A673 (cell line): ENCODE measurements around the gene BLVRA. TPM values are rescaled to one million over a fixed set of nuclear protein-coding genes. Genes with fewer than 3 reads are reported as not detected.
A peak's percentile ranks its signal among the peaks of the same experiment; 100 is the strongest.

Experiments used
- BruUV-seq: library from RNA; stranded (reverse); fragments of 400-500 nt; replicated peaks from 2 replicates; lab custom pipeline; 2021; lab: Mats Ljungman, UMichigan
- CTCF ChIA-PET: fragments of 300-600 bp; sonication (Branson Sonifier 250); formaldehyde crosslinking; loops from one replicate; lab custom pipeline; 2022; ENCODE audit warnings: antibody characterized with exemption; lab: Charles Lee
- POLR2A ChIA-PET: fragments of 300-600 bp; sonication (Branson Sonifier 250); formaldehyde crosslinking; loops from one replicate; lab custom pipeline; 2022; ENCODE audit warnings: antibody characterized with exemption; ENCODE audit not compliant: low non-redundant PET; lab: Charles Lee
- DNase-seq: peaks from one replicate; pipeline ENCODE4 v3.0.0-alpha.2; 2015; ENCODE audit warnings: low spot score
- H3K27ac ChIP-seq: fragments of 200-600 bp; sonication (generic); 2 replicates; pipeline ENCODE4 v1.5.1; 2016; ENCODE audit warnings: mixed run types, low read depth, mild to moderate bottlenecking, mixed read lengths, antibody characterized with exemption, low read length; ENCODE audit not compliant: poor library complexity, severe bottlenecking
- H3K27me3 ChIP-seq: fragments of 200-600 bp; sonication (generic); replicated peaks from 2 replicates; pipeline ENCODE4 v1.6.1; 2017; ENCODE audit warnings: mixed run types, low read depth, mild to moderate bottlenecking, mixed read lengths, antibody characterized with exemption, low read length; ENCODE audit not compliant: insufficient read depth, poor library complexity
- H3K36me3 ChIP-seq: fragments of 200-600 bp; sonication (generic); 2 replicates; pipeline ENCODE4 v1.6.1; 2016; ENCODE audit warnings: mixed run types, mild to moderate bottlenecking, mixed read lengths, antibody characterized with exemption, low read length; ENCODE audit not compliant: insufficient read depth, poor library complexity, severe bottlenecking
- H3K4me1 ChIP-seq: fragments of 200-600 bp; sonication (generic); 2 replicates; pipeline ENCODE4 v1.6.1; 2017; ENCODE audit warnings: mixed run types, mild to moderate bottlenecking, mixed read lengths, antibody characterized with exemption, low read length; ENCODE audit not compliant: insufficient read depth, poor library complexity, severe bottlenecking
- H3K4me3 ChIP-seq: fragments of 200-600 bp; sonication (generic); 2 replicates; pipeline ENCODE4 v1.5.1; 2016; ENCODE audit warnings: low read depth, mixed run types, mild to moderate bottlenecking, mixed read lengths, low read length; ENCODE audit not compliant: poor library complexity, severe bottlenecking
- H3K9me3 ChIP-seq: fragments of 200-600 bp; sonication (generic); 2 replicates; pipeline ENCODE4 v1.6.1; 2016; ENCODE audit warnings: mixed run types, low read depth, mild to moderate bottlenecking, mixed read lengths, antibody characterized with exemption, low read length; ENCODE audit not compliant: poor library complexity, severe bottlenecking
- EZH2 ChIP-seq: fragments of 200-600 bp; sonication (generic); IDR thresholded peaks from 2 replicates; pipeline ENCODE4 v1.6.1; 2017; ENCODE audit warnings: borderline replicate concordance, low read depth, mild to moderate bottlenecking, mixed read lengths, antibody characterized with exemption, low read length; ENCODE audit not compliant: poor library complexity, severe bottlenecking
- intact Hi-C: fragments of 100-400 bp; cut with micrococcal nuclease; formaldehyde crosslinking; loops from one replicate; pipeline ENCODE4 v1.10.0; 2022; ENCODE audit not compliant: unreplicated experiment
- total RNA-seq: library from RNA; stranded (reverse); gene quantifications from 2 replicates; pipeline ENCODE4 v1.2.3, GENCODE V29; 2021
- TF ChIP-seq, protein P1 (sequence below): fragments of 300-800, 200-600 bp; sonication (generic); conservative IDR thresholded peaks from 2 replicates; pipeline ENCODE4 v1.5.1; 2017; ENCODE audit warnings: low read depth, mild to moderate bottlenecking, antibody characterized with exemption, low read length, moderate library complexity, mixed read lengths

BLVRA gene
- total RNA-seq, 1 experiment from 2014 or later, result 20.6 TPM

DNA sequence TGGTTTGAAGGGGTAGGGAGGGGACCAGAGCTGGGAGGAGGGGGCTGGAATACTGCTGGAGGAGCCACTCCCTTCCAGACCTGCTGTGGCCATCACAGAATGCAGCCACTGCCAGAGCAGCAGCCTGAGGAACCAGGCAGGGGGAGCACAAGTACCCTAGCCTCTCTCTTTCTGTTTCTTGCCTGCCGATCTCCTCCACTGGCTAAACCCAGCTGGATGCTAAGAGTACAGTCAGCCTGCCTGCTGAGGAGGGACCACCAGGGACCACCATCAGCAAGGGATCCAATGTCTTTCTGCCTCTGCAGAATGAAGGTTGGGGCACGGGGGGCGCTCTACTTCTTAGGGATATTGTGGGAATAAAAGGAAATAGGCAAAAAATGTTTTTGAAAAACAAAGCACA is 4.7 kb downstream of the BLVRA start:
- ChIA-PET CTCF (no interaction called here), POLR2A (no interaction called here)
- Histone ChIP-seq H3K4me1 (peaks cover 3% of the 10 kb centered on the region), H3K27me3 (no peaks in the 10 kb centered on the region), H3K27ac (no peak overlapping the region), H3K9me3 (no peaks in the 10 kb centered on the region), H3K36me3 (no peaks in the 10 kb centered on the region), H3K4me3 (no peak overlapping the region)
- TF ChIP-seq, protein P1, sequence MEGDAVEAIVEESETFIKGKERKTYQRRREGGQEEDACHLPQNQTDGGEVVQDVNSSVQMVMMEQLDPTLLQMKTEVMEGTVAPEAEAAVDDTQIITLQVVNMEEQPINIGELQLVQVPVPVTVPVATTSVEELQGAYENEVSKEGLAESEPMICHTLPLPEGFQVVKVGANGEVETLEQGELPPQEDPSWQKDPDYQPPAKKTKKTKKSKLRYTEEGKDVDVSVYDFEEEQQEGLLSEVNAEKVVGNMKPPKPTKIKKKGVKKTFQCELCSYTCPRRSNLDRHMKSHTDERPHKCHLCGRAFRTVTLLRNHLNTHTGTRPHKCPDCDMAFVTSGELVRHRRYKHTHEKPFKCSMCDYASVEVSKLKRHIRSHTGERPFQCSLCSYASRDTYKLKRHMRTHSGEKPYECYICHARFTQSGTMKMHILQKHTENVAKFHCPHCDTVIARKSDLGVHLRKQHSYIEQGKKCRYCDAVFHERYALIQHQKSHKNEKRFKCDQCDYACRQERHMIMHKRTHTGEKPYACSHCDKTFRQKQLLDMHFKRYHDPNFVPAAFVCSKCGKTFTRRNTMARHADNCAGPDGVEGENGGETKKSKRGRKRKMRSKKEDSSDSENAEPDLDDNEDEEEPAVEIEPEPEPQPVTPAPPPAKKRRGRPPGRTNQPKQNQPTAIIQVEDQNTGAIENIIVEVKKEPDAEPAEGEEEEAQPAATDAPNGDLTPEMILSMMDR, result no peak
- no peak for TF ChIP-seq EZH2
- intact Hi-C loops, result no loop called here
- BruUV-seq, result no TSS peak
- DNase-seq, result no peak

DNA sequence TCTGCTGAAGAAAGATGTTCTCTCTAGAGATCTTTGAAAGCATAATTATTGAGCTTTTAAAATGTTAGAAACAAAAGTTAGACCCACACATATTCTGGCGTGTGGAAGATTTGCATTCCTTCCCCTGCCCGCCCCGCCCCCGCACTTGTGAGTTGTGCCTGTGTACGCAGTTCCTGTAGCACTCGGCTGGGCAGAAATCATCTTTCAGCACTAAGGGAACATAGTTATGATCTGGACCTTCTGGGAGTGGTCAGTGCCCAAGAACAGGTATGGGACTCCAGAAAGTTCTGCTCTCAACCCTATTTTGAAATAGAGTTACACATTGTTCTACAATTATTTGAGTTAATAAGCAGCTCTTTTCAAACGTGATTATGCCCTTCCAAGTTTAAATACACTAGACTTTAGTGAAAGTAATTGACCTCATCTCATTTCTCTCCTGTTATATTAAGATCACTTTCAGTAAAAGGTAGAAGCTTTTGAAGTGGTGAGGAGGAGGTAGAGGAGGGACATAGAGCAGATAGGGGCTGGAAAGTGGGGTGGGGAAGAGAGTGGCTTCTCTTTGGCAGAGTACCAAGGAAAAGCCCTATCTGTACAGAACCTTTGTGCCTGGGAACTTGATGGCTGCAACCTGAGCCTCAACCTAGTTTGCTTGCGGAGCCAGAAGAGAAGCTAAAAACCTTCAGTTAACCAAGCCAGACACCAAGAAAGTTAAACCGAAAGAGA is 5.7 kb downstream of the BLVRA start:
- DNase-seq, result peak; percentile 29
- no TSS peak for BruUV-seq
- Histone ChIP-seq H3K27ac (no peak overlapping the region), H3K9me3 (no peaks in the 10 kb centered on the region), H3K27me3 (no peaks in the 10 kb centered on the region), H3K4me1 (peaks cover 3% of the 10 kb centered on the region), H3K36me3 (no peaks in the 10 kb centered on the region), H3K4me3 (no peak overlapping the region)
- ChIA-PET CTCF (interaction anchor here (0.6 kb wide), 1 partner anchor 16 kb away, joined by 3 read pairs; no protein-coding TSS in a partner anchor), POLR2A (no interaction called here)
- intact Hi-C loops, result no loop called here
- no peak for TF ChIP-seq EZH2
- TF ChIP-seq, protein P1, result no peak

DNA sequence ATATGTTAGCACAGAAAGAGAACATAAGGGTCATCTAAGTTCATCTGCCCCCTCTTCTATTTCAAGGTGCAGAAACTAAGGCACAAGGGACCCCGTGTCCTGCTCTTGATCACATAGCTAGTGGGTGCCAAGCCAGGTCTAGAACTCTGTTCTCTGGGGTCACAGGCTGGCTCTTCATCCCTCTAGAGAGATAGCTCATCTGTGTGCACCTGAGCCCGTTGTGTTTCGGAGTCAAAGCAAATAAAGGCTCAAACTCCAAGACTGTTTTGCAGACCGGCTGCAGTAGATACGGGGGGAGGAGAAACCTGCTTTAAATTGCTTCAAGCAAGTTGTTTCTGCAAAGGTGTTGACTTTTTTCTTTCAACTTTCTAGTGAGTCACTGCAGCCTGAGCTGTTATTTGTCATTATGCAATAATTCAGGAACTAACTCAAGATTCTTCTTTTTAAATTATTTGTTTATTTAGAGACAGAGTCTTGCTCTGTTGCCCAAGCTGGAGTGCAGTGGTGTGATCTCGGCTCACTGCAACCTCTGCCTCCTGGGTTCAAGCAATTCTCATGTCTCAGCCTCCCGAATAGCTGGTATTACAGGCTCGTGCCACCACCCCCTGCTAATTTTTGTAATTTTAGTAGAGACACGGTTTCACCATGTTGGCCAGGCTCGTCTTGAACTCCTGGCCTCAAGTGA is 6.5 kb downstream of the BLVRA start:
- no peaks in the 10 kb centered on the region for H3K36me3 ChIP-seq
- H3K4me3 ChIP-seq, result no peak overlapping the region
- no peak for TF ChIP-seq EZH2
- TF ChIP-seq, protein P1, result no peak
- no peak overlapping the region for H3K27ac ChIP-seq
- H3K27me3 ChIP-seq, result no peaks in the 10 kb centered on the region
- no peaks in the 10 kb centered on the region for H3K9me3 ChIP-seq
- ChIA-PET CTCF (no interaction called here), POLR2A (no interaction called here)
- no TSS peak for BruUV-seq
- no peak for DNase-seq
- intact Hi-C loops, result no loop called here
- H3K4me1 ChIP-seq, result peaks cover 3% of the 10 kb centered on the region
